Endothelial cell of umbilical vein (primary cell): ENCODE data around the gene TFCP2. TPM values are rescaled to one million over a fixed set of nuclear protein-coding genes. Genes with fewer than 3 reads are reported as not detected.

Source experiments
- BruUV-seq: library from RNA; stranded (reverse); fragments of 400-500 nt; replicated peaks from 2 replicates; lab custom pipeline; 2021; lab: Mats Ljungman, UMichigan
- CTCF ChIA-PET: fragments of 300-600, 350-600 bp; sonication (Branson Sonifier 250); formaldehyde crosslinking; loops from one replicate; lab custom pipeline; 2021; ENCODE audit warnings: antibody characterized with exemption, inconsistent platforms; lab: Charles Lee
- POLR2A ChIA-PET: fragments of 300-600, 350-600 bp; sonication (Branson Sonifier 250); formaldehyde crosslinking; loops from one replicate; lab custom pipeline; 2021; ENCODE audit warnings: antibody characterized with exemption, inconsistent platforms; lab: Charles Lee
- DNase-seq: peaks from one replicate; pipeline ENCODE4 v3.0.0-alpha.2; 2011; ENCODE audit warnings: low read depth, low spot score
- FAIRE-seq: peaks from 2 replicates; lab custom pipeline; 2011; peaks lifted over from hg19 to GRCh38; lab: Jason Lieb, UNC
- H2AFZ ChIP-seq: 2 replicates; pipeline ENCODE4 v1.6.0; 2012; ENCODE audit warnings: low read depth, low read length, control low read depth, inconsistent platforms
- H3K27ac ChIP-seq: 2 replicates; pipeline ENCODE4 v1.5.1; 2011; ENCODE audit warnings: low read depth, mild to moderate bottlenecking, control low read depth, low read length, moderate library complexity; ENCODE audit not compliant: insufficient read depth
- H3K27me3 ChIP-seq, 2 experiments: 2 replicates each; pipeline versions ENCODE4 v1.6.0 to v1.6.1; 2011; ENCODE audit warnings: low read length in 2 of 2, mixed read lengths in 1 of 2; ENCODE audit not compliant: control insufficient read depth in 2 of 2, insufficient read depth in 2 of 2
- H3K36me3 ChIP-seq, 2 experiments: 2 replicates in 1 of 2; 3 replicates in 1 of 2; pipeline ENCODE4 v1.5.1; 2011; ENCODE audit warnings: low read length in 2 of 2, mild to moderate bottlenecking in 1 of 2, moderate library complexity in 1 of 2; ENCODE audit not compliant: control insufficient read depth in 2 of 2, insufficient read depth in 2 of 2; ENCODE audit errors: extremely low read depth in 1 of 2
- H3K4me1 ChIP-seq: 3 replicates; pipeline ENCODE4 v1.5.1; 2011; ENCODE audit warnings: mild to moderate bottlenecking, low read length; ENCODE audit not compliant: control insufficient read depth, insufficient read depth; ENCODE audit errors: extremely low read depth
- H3K4me2 ChIP-seq: 2 replicates; pipeline ENCODE4 v1.6.1; 2011; ENCODE audit warnings: low read length, control low read depth, mixed read lengths; ENCODE audit not compliant: insufficient read depth
- H3K4me3 ChIP-seq, 3 experiments: fragments of 200-600 bp in 1 of 3; sonication (generic), shearing (Covaris generic) in 1 of 3; replicated peaks in 1 of 3; 2 replicates each; pipeline ENCODE4 v1.5.1; 2011 to 2016; ENCODE audit warnings: control low read depth in 3 of 3, low read length in 3 of 3, mild to moderate bottlenecking in 2 of 3, inconsistent platforms in 1 of 3, low read depth in 1 of 3, moderate library complexity in 1 of 3; ENCODE audit not compliant: insufficient read depth in 1 of 3
- H3K79me2 ChIP-seq: 2 replicates; pipeline ENCODE4 v1.6.0; 2012; ENCODE audit warnings: low read length, inconsistent platforms; ENCODE audit not compliant: control insufficient read depth, insufficient read depth
- H3K9ac ChIP-seq: replicated peaks from 2 replicates; pipeline ENCODE3; 2011; ENCODE audit warnings: low read length, control low read depth; ENCODE audit not compliant: insufficient read depth; ENCODE audit errors: extremely low read depth
- H3K9me1 ChIP-seq: replicated peaks from 3 replicates; pipeline ENCODE4 v1.6.0; 2011; ENCODE audit warnings: mild to moderate bottlenecking, low read length; ENCODE audit not compliant: control insufficient read depth, insufficient read depth; ENCODE audit errors: extremely low read depth
- H3K9me3 ChIP-seq: replicated peaks from 2 replicates; pipeline ENCODE4 v1.5.1; 2012; ENCODE audit warnings: low read length, inconsistent platforms; ENCODE audit not compliant: control insufficient read depth, insufficient read depth
- H4K20me1 ChIP-seq: replicated peaks from 2 replicates; pipeline ENCODE3; 2011; ENCODE audit warnings: mild to moderate bottlenecking, low read length; ENCODE audit not compliant: control insufficient read depth, insufficient read depth; ENCODE audit errors: extremely low read depth
- CTCF ChIP-seq, 2 donors: IDR thresholded peaks; 1 replicate in 1 of 2; 2 replicates in 1 of 2; pipeline ENCODE4 v1.5.1; 2011; ENCODE audit warnings: low read length in 2 of 2, mild to moderate bottlenecking in 2 of 2, moderate library complexity in 2 of 2, control low read depth in 1 of 2, inconsistent platforms in 1 of 2, low read depth in 1 of 2; ENCODE audit not compliant: insufficient read depth in 1 of 2; ENCODE audit errors: extremely low read depth in 1 of 2
- EZH2 ChIP-seq: IDR thresholded peaks from 2 replicates; pipeline ENCODE4 v1.6.1; 2012; ENCODE audit warnings: borderline replicate concordance, low read depth, mild to moderate bottlenecking, moderate library complexity, low read length, inconsistent platforms; ENCODE audit not compliant: severe bottlenecking
- FOS ChIP-seq: IDR thresholded peaks from 2 replicates; pipeline ENCODE4 v1.6.1; 2011; ENCODE audit warnings: mild to moderate bottlenecking, low read length, moderate library complexity, borderline replicate concordance; ENCODE audit not compliant: insufficient read depth
- GATA2 ChIP-seq: IDR thresholded peaks from 2 replicates; pipeline ENCODE4 v1.7.0; 2011; ENCODE audit warnings: low read depth, mild to moderate bottlenecking, moderate library complexity, mixed read lengths, low read length; ENCODE audit not compliant: insufficient read length, insufficient read depth
- JUN ChIP-seq: IDR thresholded peaks from 2 replicates; pipeline ENCODE4 v1.6.1; 2011; ENCODE audit warnings: borderline replicate concordance, low read depth; ENCODE audit not compliant: insufficient read length, insufficient read depth
- MAX ChIP-seq: IDR thresholded peaks from 2 replicates; pipeline ENCODE4 v1.6.1; 2011; ENCODE audit not compliant: insufficient read depth, insufficient read length
- MYC ChIP-seq: IDR thresholded peaks from one replicate; pipeline ENCODE4 v1.6.1; 2011; ENCODE audit warnings: mild to moderate bottlenecking, low read depth, low read length
- POLR2A ChIP-seq: IDR thresholded peaks from 2 replicates; pipeline ENCODE4 v1.6.1; 2012; ENCODE audit warnings: low read depth, mild to moderate bottlenecking, control low read depth, low read length
- POLR2AphosphoS5 ChIP-seq: IDR thresholded peaks from 2 replicates; pipeline ENCODE4 v1.6.1; 2012; ENCODE audit warnings: low read depth, mild to moderate bottlenecking, control low read depth, low read length, moderate library complexity; ENCODE audit not compliant: insufficient read depth
- dilution Hi-C: fragments of 300-500 bp; cut with MboI; formaldehyde crosslinking; loops from one replicate; pipeline ENCODE4 v1.15.0; 2019; ENCODE audit warnings: low sequenced_read_pairs; ENCODE audit not compliant: extremely low pct_ligation_motif_present
- intact Hi-C: fragments of 100-400 bp; cut with micrococcal nuclease; formaldehyde crosslinking; loops from one replicate; pipeline ENCODE4 v1.10.0; 2022
- polyA plus RNA-seq, 4 experiments: library from polyadenylated mRNA; depleted of rRNA in 3 of 4; stranded (reverse) in 3 of 4; unstranded in 1 of 4; fragments of >200 nt; gene quantifications; 2 replicates each; pipeline versions ENCODE4 v1.2.1 to v1.2.3, GENCODE V29; 2011 to 2012; ENCODE audit warnings: missing spikeins in 1 of 4
- total RNA-seq: library from RNA; stranded (reverse); gene quantifications from 2 replicates; pipeline ENCODE4 v1.2.3, GENCODE V29; 2021

TFCP2 gene
- total and polyA plus RNA-seq, 2 donors (not counting 3 experiments of a cell fraction or from before 2014, with no cell fraction given), result 10.2 to 28.6 TPM

- intact Hi-C loops, result no loop called here
- peaks cover 4 to 6% of the 10 kb centered on the region in 2 experiments for H3K36me3 ChIP-seq
- H3K9me1 ChIP-seq, result no peaks in the 10 kb centered on the region
- no peaks in the 10 kb centered on the region for H3K27me3 ChIP-seq
- POLR2A ChIA-PET, result interaction anchor here (0.6 kb wide), 1 partner anchor 194 kb away, joined by 5 read pairs; no protein-coding TSS in a partner anchor
- H2AFZ ChIP-seq, result no peak overlapping the region
- no peaks in the 10 kb centered on the region for H4K20me1 ChIP-seq
- FAIRE-seq, result no peak
- H3K4me2 ChIP-seq, result no peak overlapping the region
- DNase-seq, result no peak
- dilution Hi-C loops, result no loop called here
- no peak overlapping the region for H3K9ac ChIP-seq
- CTCF ChIA-PET, result no interaction called here
- H3K4me1 ChIP-seq, result no peaks in the 10 kb centered on the region
- no peaks in the 10 kb centered on the region for H3K9me3 ChIP-seq
- no peaks in the 10 kb centered on the region for H3K79me2 ChIP-seq
- no peak overlapping the region for H3K4me3 ChIP-seq
- no peak for TF ChIP-seq JUN
- TF ChIP-seq POLR2A, result no peak
- no peak for TF ChIP-seq MAX
- no peak for TF ChIP-seq FOS
- TF ChIP-seq GATA2, result no peak
- TF ChIP-seq POLR2AphosphoS5, result no peak
- TF ChIP-seq EZH2, result no peak
- no peak for TF ChIP-seq CTCF (IDR thresholded peaks at IDR 0.05; ENCODE audit: extremely low read depth in 1 of 2, insufficient read depth in 1 of 2, low read depth in 1 of 2, low read length in 2 of 2)
- TF ChIP-seq MYC, result no peak
- H3K27ac ChIP-seq, result no peak overlapping the region
- no TSS peak for BruUV-seq
Measured at GRCh38 chr12:51126297-51126696, 46.6 kb downstream of the TFCP2 start.
